ENCODE measurements around the gene PARD3.

PARD3 gene

GRCh38 chr10:34420273-34420672, 394.8 kb downstream of the PARD3 start:
- no peaks in the 10 kb centered on the region for H3K4me1 Mint-ChIP-seq (ENCODE audit: low read depth)
- no peaks in the 10 kb centered on the region for H3K27me3 Mint-ChIP-seq
- H3K4me3 Mint-ChIP-seq, result no peak overlapping the region
- no peaks in the 10 kb centered on the region for H3K9me3 Mint-ChIP-seq
- H3K27ac Mint-ChIP-seq, result no peak overlapping the region
- H3K36me3 Mint-ChIP-seq (ENCODE audit: low read depth), result no peaks in the 10 kb centered on the region

GRCh38 chr10:34415039-34415438, 400.1 kb downstream of the PARD3 start:
- Mint-ChIP-seq H3K9me3 (no peaks in the 10 kb centered on the region), H3K4me3 (no peak overlapping the region), H3K4me1 (ENCODE audit: low read depth) (no peaks in the 10 kb centered on the region), H3K36me3 (ENCODE audit: low read depth) (no peaks in the 10 kb centered on the region), H3K27ac (no peak overlapping the region), H3K27me3 (no peaks in the 10 kb centered on the region)

- Mint-ChIP-seq H3K27me3 (no peaks in the 10 kb centered on the region), H3K4me1 (ENCODE audit: low read depth) (no peaks in the 10 kb centered on the region), H3K4me3 (no peak overlapping the region), H3K27ac (no peak overlapping the region), H3K9me3 (no peaks in the 10 kb centered on the region), H3K36me3 (ENCODE audit: low read depth) (no peaks in the 10 kb centered on the region)
Observed at GRCh38 chr10:34413756-34414587, 401.1 kb downstream of the PARD3 start.

GRCh38 chr10:34413214-34413613, 401.9 kb downstream of the PARD3 start:
- Mint-ChIP-seq H3K9me3 (no peaks in the 10 kb centered on the region), H3K27me3 (no peaks in the 10 kb centered on the region), H3K27ac (no peak overlapping the region), H3K36me3 (ENCODE audit: low read depth) (no peaks in the 10 kb centered on the region), H3K4me3 (no peak overlapping the region), H3K4me1 (ENCODE audit: low read depth) (no peaks in the 10 kb centered on the region)

GRCh38 chr10:34408956-34409355, 406.1 kb downstream of the PARD3 start:
- Mint-ChIP-seq H3K27ac (no peak overlapping the region), H3K4me3 (no peak overlapping the region), H3K36me3 (ENCODE audit: low read depth) (no peaks in the 10 kb centered on the region), H3K27me3 (no peaks in the 10 kb centered on the region), H3K9me3 (no peaks in the 10 kb centered on the region), H3K4me1 (ENCODE audit: low read depth) (no peaks in the 10 kb centered on the region)

GRCh38 chr10:34408381-34408780, 406.7 kb downstream of the PARD3 start:
- Mint-ChIP-seq H3K4me1 (ENCODE audit: low read depth) (no peaks in the 10 kb centered on the region), H3K27me3 (no peaks in the 10 kb centered on the region), H3K4me3 (no peak overlapping the region), H3K9me3 (no peaks in the 10 kb centered on the region), H3K36me3 (ENCODE audit: low read depth) (no peaks in the 10 kb centered on the region), H3K27ac (no peak overlapping the region)

- H3K27ac Mint-ChIP-seq, result no peak overlapping the region
- H3K27me3 Mint-ChIP-seq, result no peaks in the 10 kb centered on the region
- no peak overlapping the region for H3K4me3 Mint-ChIP-seq
- no peaks in the 10 kb centered on the region for H3K9me3 Mint-ChIP-seq
- no peaks in the 10 kb centered on the region for H3K36me3 Mint-ChIP-seq (ENCODE audit: low read depth)
- H3K4me1 Mint-ChIP-seq (ENCODE audit: low read depth), result no peaks in the 10 kb centered on the region
Observed at GRCh38 chr10:34407324-34407805, 407.7 kb downstream of the PARD3 start.

- no peak overlapping the region for H3K4me3 Mint-ChIP-seq
- H3K9me3 Mint-ChIP-seq, result no peaks in the 10 kb centered on the region
- H3K27me3 Mint-ChIP-seq, result no peaks in the 10 kb centered on the region
- H3K36me3 Mint-ChIP-seq (ENCODE audit: low read depth), result no peaks in the 10 kb centered on the region
- no peak overlapping the region for H3K27ac Mint-ChIP-seq
- H3K4me1 Mint-ChIP-seq (ENCODE audit: low read depth), result no peaks in the 10 kb centered on the region
Observed at GRCh38 chr10:34406463-34407323, 408.4 kb downstream of the PARD3 start.

- Mint-ChIP-seq H3K4me1 (ENCODE audit: low read depth) (no peaks in the 10 kb centered on the region), H3K36me3 (ENCODE audit: low read depth) (no peaks in the 10 kb centered on the region), H3K27ac (no peak overlapping the region), H3K4me3 (no peak overlapping the region), H3K27me3 (no peaks in the 10 kb centered on the region), H3K9me3 (no peaks in the 10 kb centered on the region)
Observed at GRCh38 chr10:34405611-34406462, 409.3 kb downstream of the PARD3 start.

GRCh38 chr10:34403512-34403911, 411.6 kb downstream of the PARD3 start:
- Mint-ChIP-seq H3K27ac (no peak overlapping the region), H3K36me3 (ENCODE audit: low read depth) (no peaks in the 10 kb centered on the region), H3K4me1 (ENCODE audit: low read depth) (no peaks in the 10 kb centered on the region), H3K9me3 (no peaks in the 10 kb centered on the region), H3K4me3 (no peak overlapping the region), H3K27me3 (no peaks in the 10 kb centered on the region)

- H3K4me3 Mint-ChIP-seq, result no peak overlapping the region
- no peak overlapping the region for H3K27ac Mint-ChIP-seq
- no peaks in the 10 kb centered on the region for H3K36me3 Mint-ChIP-seq (ENCODE audit: low read depth)
- no peaks in the 10 kb centered on the region for H3K4me1 Mint-ChIP-seq (ENCODE audit: low read depth)
- no peaks in the 10 kb centered on the region for H3K9me3 Mint-ChIP-seq
- H3K27me3 Mint-ChIP-seq, result no peaks in the 10 kb centered on the region
Observed at GRCh38 chr10:34400075-34400474, 415.0 kb downstream of the PARD3 start.

- H3K9me3 Mint-ChIP-seq, result no peaks in the 10 kb centered on the region
- H3K27ac Mint-ChIP-seq, result no peak overlapping the region
- no peak overlapping the region for H3K4me3 Mint-ChIP-seq
- H3K4me1 Mint-ChIP-seq (ENCODE audit: low read depth), result no peaks in the 10 kb centered on the region
- no peaks in the 10 kb centered on the region for H3K36me3 Mint-ChIP-seq (ENCODE audit: low read depth)
- no peaks in the 10 kb centered on the region for H3K27me3 Mint-ChIP-seq
Observed at GRCh38 chr10:34399013-34399412, 416.1 kb downstream of the PARD3 start.

GRCh38 chr10:34397324-34397723, 417.8 kb downstream of the PARD3 start:
- H3K27ac Mint-ChIP-seq, result no peak overlapping the region
- no peaks in the 10 kb centered on the region for H3K36me3 Mint-ChIP-seq (ENCODE audit: low read depth)
- no peaks in the 10 kb centered on the region for H3K27me3 Mint-ChIP-seq
- H3K9me3 Mint-ChIP-seq, result no peaks in the 10 kb centered on the region
- no peak overlapping the region for H3K4me3 Mint-ChIP-seq
- no peaks in the 10 kb centered on the region for H3K4me1 Mint-ChIP-seq (ENCODE audit: low read depth)

- H3K9me3 Mint-ChIP-seq, result no peaks in the 10 kb centered on the region
- H3K27me3 Mint-ChIP-seq, result no peaks in the 10 kb centered on the region
- H3K36me3 Mint-ChIP-seq (ENCODE audit: low read depth), result no peaks in the 10 kb centered on the region
- no peaks in the 10 kb centered on the region for H3K4me1 Mint-ChIP-seq (ENCODE audit: low read depth)
- H3K27ac Mint-ChIP-seq, result no peak overlapping the region
- H3K4me3 Mint-ChIP-seq, result no peak overlapping the region
Observed at GRCh38 chr10:34396663-34397062, 418.4 kb downstream of the PARD3 start.
